ENCODE data around the gene RECQL5.

GRCh38 chr17:75647061-75647460, 19.9 kb downstream of the RECQL5 start:
- TF ChIP-seq, protein P1, sequence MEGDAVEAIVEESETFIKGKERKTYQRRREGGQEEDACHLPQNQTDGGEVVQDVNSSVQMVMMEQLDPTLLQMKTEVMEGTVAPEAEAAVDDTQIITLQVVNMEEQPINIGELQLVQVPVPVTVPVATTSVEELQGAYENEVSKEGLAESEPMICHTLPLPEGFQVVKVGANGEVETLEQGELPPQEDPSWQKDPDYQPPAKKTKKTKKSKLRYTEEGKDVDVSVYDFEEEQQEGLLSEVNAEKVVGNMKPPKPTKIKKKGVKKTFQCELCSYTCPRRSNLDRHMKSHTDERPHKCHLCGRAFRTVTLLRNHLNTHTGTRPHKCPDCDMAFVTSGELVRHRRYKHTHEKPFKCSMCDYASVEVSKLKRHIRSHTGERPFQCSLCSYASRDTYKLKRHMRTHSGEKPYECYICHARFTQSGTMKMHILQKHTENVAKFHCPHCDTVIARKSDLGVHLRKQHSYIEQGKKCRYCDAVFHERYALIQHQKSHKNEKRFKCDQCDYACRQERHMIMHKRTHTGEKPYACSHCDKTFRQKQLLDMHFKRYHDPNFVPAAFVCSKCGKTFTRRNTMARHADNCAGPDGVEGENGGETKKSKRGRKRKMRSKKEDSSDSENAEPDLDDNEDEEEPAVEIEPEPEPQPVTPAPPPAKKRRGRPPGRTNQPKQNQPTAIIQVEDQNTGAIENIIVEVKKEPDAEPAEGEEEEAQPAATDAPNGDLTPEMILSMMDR (IDR thresholded peaks at IDR 0.05; ENCODE audit: poor library complexity, severe bottlenecking) = no peak
- TF ChIP-seq POLR2AphosphoS5 (IDR thresholded peaks at IDR 0.05) = no peak

Data from neural cell (in vitro differentiated cells).